PC-3 (cell line): ENCODE data around the gene KRTAP21-2. TPM values are rescaled to one million over a fixed set of nuclear protein-coding genes. Genes with fewer than 3 reads are reported as not detected.

Source experiments
- ATAC-seq: fragments of 200-7000 bp; cut with Tn5 transposase; 2 replicates; pipeline ENCODE4 v1.9.1; 2020; ENCODE audit warnings: mild to moderate bottlenecking, moderate library complexity
- Bru-seq: library from RNA; stranded (reverse); fragments of 400-500 nt; gene quantifications from one replicate; lab custom pipeline; 2021; lab: Mats Ljungman, UMichigan
- BruChase-seq, 2 experiments: library from RNA; stranded (reverse); fragments of 400-500 nt; gene quantifications; one replicate each; lab custom pipeline; 2021; lab: Mats Ljungman, UMichigan
- BruUV-seq: library from RNA; stranded (reverse); fragments of 400-500 nt; replicated peaks from 2 replicates; lab custom pipeline; 2021; lab: Mats Ljungman, UMichigan
- CTCF ChIA-PET: fragments of 300-600 bp; sonication (Branson Sonifier 250); formaldehyde crosslinking; loops from one replicate; lab custom pipeline; 2022; ENCODE audit warnings: antibody characterized with exemption; lab: Charles Lee
- POLR2A ChIA-PET: fragments of 300-600 bp; sonication (Branson Sonifier 250); formaldehyde crosslinking; loops from one replicate; lab custom pipeline; 2022; ENCODE audit warnings: antibody characterized with exemption; ENCODE audit not compliant: unreplicated experiment; lab: Charles Lee
- DNase-seq: peaks from one replicate; pipeline ENCODE4 v3.0.0-alpha.2; 2015
- H2AFZ ChIP-seq: fragments of 300-600 bp; sonication (generic); 2 replicates; pipeline ENCODE4 v1.6.0; 2016; ENCODE audit warnings: antibody characterized with exemption, low read length
- H3F3A ChIP-seq: fragments of 300-600 bp; sonication (generic); one replicate; pipeline ENCODE4 v1.6.0; 2017; ENCODE audit warnings: antibody characterized with exemption, low read length, control low read depth, mild to moderate bottlenecking; ENCODE audit not compliant: unreplicated experiment
- H3K27ac ChIP-seq: fragments of 300-600 bp; sonication (generic); 2 replicates; pipeline ENCODE4 v1.5.1; 2016; ENCODE audit warnings: mild to moderate bottlenecking, low read length
- H3K27me3 ChIP-seq: fragments of 300-600 bp; sonication (generic); 2 replicates; pipeline ENCODE4 v1.6.1; 2016; ENCODE audit warnings: low read length, mixed read lengths
- H3K36me3 ChIP-seq: fragments of 300-600 bp; sonication (generic); 2 replicates; pipeline ENCODE4 v1.6.1; 2016; ENCODE audit warnings: low read depth, mixed run types, low read length, mixed read lengths
- H3K4me1 ChIP-seq: fragments of 300-600 bp; sonication (generic); 2 replicates; pipeline ENCODE4 v1.5.1; 2016; ENCODE audit warnings: low read length; ENCODE audit not compliant: insufficient read depth
- H3K4me2 ChIP-seq: fragments of 300-600 bp; sonication (generic); 2 replicates; pipeline ENCODE4 v1.6.0; 2016; ENCODE audit warnings: low read length
- H3K4me3 ChIP-seq: fragments of 300-600 bp; sonication (generic); 2 replicates; pipeline ENCODE4 v1.5.1; 2016; ENCODE audit warnings: mild to moderate bottlenecking, low read length, mixed read lengths
- H3K79me2 ChIP-seq: fragments of 300-600 bp; sonication (generic); 2 replicates; pipeline ENCODE4 v1.6.1; 2017; ENCODE audit warnings: low read length, mixed read lengths
- H3K9ac ChIP-seq: fragments of 300-600 bp; sonication (generic); 2 replicates; pipeline ENCODE4 v1.6.0; 2016; ENCODE audit warnings: mild to moderate bottlenecking, low read length
- H3K9me2 ChIP-seq: fragments of 300-600 bp; sonication (generic); replicated peaks from 2 replicates; pipeline ENCODE4 v1.6.1; 2016; ENCODE audit warnings: mixed run types, low read length, mixed read lengths
- H3K9me3 ChIP-seq: fragments of 300-600 bp; sonication (generic); 2 replicates; pipeline ENCODE4 v1.6.1; 2016; ENCODE audit warnings: low read length, mixed read lengths
- H4K20me1 ChIP-seq: fragments of 300-600 bp; sonication (generic); 2 replicates; pipeline ENCODE4 v1.6.1; 2016; ENCODE audit warnings: low read length, mixed read lengths
- CTCF ChIP-seq: fragments of 300-600 bp; sonication (generic); conservative IDR thresholded peaks from 2 replicates; pipeline ENCODE4 v1.5.1; 2017; ENCODE audit warnings: antibody characterized with exemption, low read depth, mild to moderate bottlenecking, low read length
- EZH2 ChIP-seq: fragments of 300-600 bp; sonication (generic); IDR thresholded peaks from one replicate; pipeline ENCODE4 v1.6.1; 2017; ENCODE audit warnings: antibody characterized with exemption, mild to moderate bottlenecking, low read length; ENCODE audit not compliant: unreplicated experiment
- EZH2phosphoT487 ChIP-seq: fragments of 300-600 bp; sonication (generic); IDR thresholded peaks from 2 replicates; pipeline ENCODE4 v1.6.1; 2018; ENCODE audit warnings: mild to moderate bottlenecking, antibody characterized with exemption, low read length, borderline replicate concordance
- intact Hi-C: fragments of 100-400 bp; cut with micrococcal nuclease; formaldehyde crosslinking; loops from 2 replicates; pipeline ENCODE4 v1.9.0; 2023
- long read RNA-seq: library from polyadenylated mRNA; unstranded; transcript quantifications from one replicate; pipeline ENCODE4 v2.0.0, GENCODE V29; 2021; ENCODE audit not compliant: unreplicated experiment
- total RNA-seq: library from RNA; depleted of rRNA; stranded (reverse); fragments of >200 nt; gene quantifications from 2 replicates; pipeline ENCODE4 v1.2.3, GENCODE V29; 2014; rRNA removed

KRTAP21-2 gene
- not detected in 2 replicates for total RNA-seq
- Bru-seq, nascent RNA, result percentile 29 among the genes with signal in this experiment
- BruChase-seq, experiment 1, labeled RNA remaining after a 6-hour chase, result not detected
- BruChase-seq, experiment 2, labeled RNA remaining after a 2-hour chase, result percentile 30 among the genes with signal in this experiment
- long read RNA-seq, result 0 reads

GRCh38 chr21:30747159-30747558 lies at the start of gene KRTAP21-2:
Gene KRTAP21-2, minus strand, starts transcription at chr21:30747259. Its CDS starts 57 bp downstream, at chr21:30747202.
- no peaks in the 10 kb centered on the region for H3K4me1 ChIP-seq
- ChIA-PET CTCF (no interaction called here), POLR2A (no interaction called here)
- intact Hi-C loops, result no loop called here
- peaks cover 15% of the 10 kb centered on the region for H3K27me3 ChIP-seq
- no peaks in the 10 kb centered on the region for H3K9me2 ChIP-seq
- H3K36me3 ChIP-seq, result no peaks in the 10 kb centered on the region
- no peak within 1 kb of the TSS for H2AFZ ChIP-seq
- no peak within 1 kb of the TSS for H3K9ac ChIP-seq
- no peak within 1 kb of the TSS for H3K4me2 ChIP-seq
- no peaks in the 10 kb centered on the region for H4K20me1 ChIP-seq
- DNase-seq (no peak), ATAC-seq (no peak)
- no TSS peak for BruUV-seq
- H3K79me2 ChIP-seq, result no peaks in the 10 kb centered on the region
- no peak for TF ChIP-seq EZH2
- no peak for TF ChIP-seq CTCF
- TF ChIP-seq EZH2phosphoT487, result no peak
- H3K27ac ChIP-seq, result no peak within 1 kb of the TSS
- no peaks in the 10 kb centered on the region for H3F3A ChIP-seq
- no peak within 1 kb of the TSS for H3K4me3 ChIP-seq
- no peaks in the 10 kb centered on the region for H3K9me3 ChIP-seq

DNA sequence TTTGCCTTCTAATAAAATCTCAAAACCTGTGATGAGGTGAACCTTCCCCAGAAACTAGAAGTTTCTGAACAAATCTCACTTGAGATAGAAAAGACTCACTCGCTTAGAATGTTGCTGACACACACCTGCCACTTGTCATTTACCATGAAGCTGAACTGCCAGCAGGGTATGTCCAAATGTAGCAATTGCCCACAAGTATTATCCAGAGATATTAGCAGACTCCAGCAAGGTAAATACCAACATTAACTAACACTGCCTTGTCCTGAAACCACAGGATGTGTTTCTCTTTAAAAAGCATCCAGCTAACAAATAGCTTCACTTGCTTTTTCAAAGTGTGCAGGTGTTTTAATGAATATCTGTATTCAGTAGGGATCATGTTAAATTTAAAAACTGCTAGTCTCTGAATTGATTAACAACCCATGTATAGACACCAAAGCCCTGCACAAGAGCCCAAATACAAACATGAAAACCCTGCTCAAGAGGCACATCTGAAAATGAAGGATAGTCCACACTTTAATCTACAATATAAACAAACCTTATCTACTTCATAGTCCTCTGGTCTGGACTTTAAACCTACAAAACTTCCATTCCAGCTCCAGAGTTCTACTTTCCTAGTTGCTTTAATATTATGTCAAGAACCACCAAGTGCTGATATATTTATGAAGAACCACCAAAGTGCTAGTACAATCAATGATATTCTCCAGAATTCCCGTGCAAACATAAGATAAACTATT lies 46.7 kb upstream of the KRTAP21-2 start:
- H3K4me1 ChIP-seq, result no peaks in the 10 kb centered on the region
- H2AFZ ChIP-seq, result no peak overlapping the region
- intact Hi-C loops, result no loop called here
- CTCF ChIA-PET, result no interaction called here
- H3F3A ChIP-seq, result no peaks in the 10 kb centered on the region
- ATAC-seq (no peak), DNase-seq (no peak)
- H3K9me2 ChIP-seq, result no peaks in the 10 kb centered on the region
- no TSS peak for BruUV-seq
- H3K79me2 ChIP-seq, result no peaks in the 10 kb centered on the region
- H3K9ac ChIP-seq, result no peak overlapping the region
- H3K27ac ChIP-seq, result no peak overlapping the region
- H3K27me3 ChIP-seq, result peaks cover 33% of the 10 kb centered on the region
- POLR2A ChIA-PET, result no interaction called here
- no peak overlapping the region for H3K4me2 ChIP-seq
- H3K36me3 ChIP-seq, result no peaks in the 10 kb centered on the region
- H3K4me3 ChIP-seq, result no peak overlapping the region
- no peaks in the 10 kb centered on the region for H3K9me3 ChIP-seq
- no peak for TF ChIP-seq EZH2phosphoT487
- TF ChIP-seq CTCF, result no peak
- no peak for TF ChIP-seq EZH2
- no peaks in the 10 kb centered on the region for H4K20me1 ChIP-seq

- Histone ChIP-seq H3K79me2 (no peaks in the 10 kb centered on the region), H3K36me3 (no peaks in the 10 kb centered on the region), H3K9me3 (no peaks in the 10 kb centered on the region), H2AFZ (no peak overlapping the region), H3K4me1 (no peaks in the 10 kb centered on the region), H3K9ac (no peak overlapping the region), H4K20me1 (no peaks in the 10 kb centered on the region), H3K9me2 (no peaks in the 10 kb centered on the region), H3F3A (no peaks in the 10 kb centered on the region), H3K4me2 (no peak overlapping the region), H3K27me3 (peaks cover 64% of the 10 kb centered on the region), H3K27ac (no peak overlapping the region), H3K4me3 (no peak overlapping the region)
- ATAC-seq (no peak), DNase-seq (no peak)
- ChIA-PET CTCF (no interaction called here), POLR2A (no interaction called here)
- BruUV-seq, result no TSS peak
- intact Hi-C loops, result no loop called here
- TF ChIP-seq EZH2, result no peak
- TF ChIP-seq CTCF, result no peak
Measured at GRCh38 chr21:30779249-30779648, 32.2 kb upstream of the KRTAP21-2 start.
